ENCODE measurements around the gene MEI1. TPM values are rescaled to one million over a fixed set of nuclear protein-coding genes. Genes with fewer than 3 reads are reported as not detected.

The MEI1 gene
- total RNA-seq, 2 experiments from 2014 or later, result 2.3 to 14.6 TPM

DNA sequence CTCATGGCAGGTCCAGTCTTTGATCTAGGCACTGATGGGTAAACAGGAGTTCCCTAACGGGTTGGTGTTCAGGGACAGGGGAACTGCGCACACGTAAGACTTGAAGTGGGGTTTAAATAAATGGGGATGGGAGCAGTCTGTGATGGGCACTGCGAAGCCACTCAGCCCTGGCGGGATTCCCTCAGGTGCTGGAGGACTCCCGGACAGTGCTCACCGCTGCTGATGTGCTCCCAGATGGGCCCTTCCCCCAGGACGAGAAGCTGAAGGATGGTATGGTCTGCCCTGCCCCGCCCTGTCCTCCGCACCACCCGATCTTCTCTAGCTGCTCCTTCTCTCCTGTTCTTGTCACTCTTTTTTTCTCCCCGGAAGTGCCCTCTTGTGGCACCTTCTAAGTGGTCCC, 110.7 kb downstream of the MEI1 start:
- Histone ChIP-seq H2AFZ (ENCODE audit: low read length) (no peak overlapping the region), H3K4me3 (ENCODE audit: low read depth, low read length, poor library complexity, severe bottlenecking) (no peak overlapping the region), H3K27ac (ENCODE audit: low read depth, low read length, poor library complexity, severe bottlenecking) (no peak overlapping the region), H3K79me2 (ENCODE audit: insufficient read depth, low read depth, low read length) (no peaks in the 10 kb centered on the region; the same call in 1 of the 2 replicates), H3K36me3 (ENCODE audit: insufficient read depth, low read length) (peaks cover 39% of the 10 kb centered on the region; the same call in 1 of the 2 replicates), H3K9me2 (ENCODE audit: insufficient read depth, low read length) (no peaks in the 10 kb centered on the region), H3K4me1 (ENCODE audit: insufficient read depth, low read length, poor library complexity, severe bottlenecking) (peaks cover 9% of the 10 kb centered on the region), H4K20me1 (ENCODE audit: insufficient read depth, low read length) (no peaks in the 10 kb centered on the region), H3K9me3 (ENCODE audit: low read length) (no peaks in the 10 kb centered on the region), H3K4me2 (ENCODE audit: low read length) (no peak overlapping the region)
- intact Hi-C loops (cut with micrococcal nuclease; ENCODE audit: unreplicated experiment), result no loop called here
- TF ChIP-seq EZH2phosphoT487 (IDR thresholded peaks at IDR 0.05; ENCODE audit: borderline replicate concordance, low read depth, low read length), result no peak
- no peak for TF ChIP-seq CTCF (conservative IDR thresholded peaks at IDR 0.05; ENCODE audit: low read length)
- DNase-seq (ENCODE audit: low spot score), result no peak
- CTCF ChIA-PET (ENCODE audit: unreplicated experiment), result no interaction called here
- BruUV-seq (replicated peaks), result no TSS peak
- POLR2A ChIA-PET, result interaction anchor here (0.9 kb wide), 1 partner anchor 9 kb away, joined by 3 read pairs; the partner anchor contains the start of gene CCDC134

- no peak overlapping the region for H2AFZ ChIP-seq (ENCODE audit: low read length)
- H3K4me1 ChIP-seq (ENCODE audit: insufficient read depth, low read length, poor library complexity, severe bottlenecking), result no peaks in the 10 kb centered on the region
- no peaks in the 10 kb centered on the region for H4K20me1 ChIP-seq (ENCODE audit: insufficient read depth, low read length)
- no peaks in the 10 kb centered on the region for H3K9me3 ChIP-seq (ENCODE audit: low read length)
- no peak for TF ChIP-seq EZH2phosphoT487 (IDR thresholded peaks at IDR 0.05; ENCODE audit: borderline replicate concordance, low read depth, low read length)
- H3K4me3 ChIP-seq (ENCODE audit: low read depth, low read length, poor library complexity, severe bottlenecking), result no peak overlapping the region
- no TSS peak for BruUV-seq (replicated peaks)
- H3K27ac ChIP-seq (ENCODE audit: low read depth, low read length, poor library complexity, severe bottlenecking), result no peak overlapping the region
- H3K9me2 ChIP-seq (ENCODE audit: insufficient read depth, low read length), result no peaks in the 10 kb centered on the region
- CTCF ChIA-PET (ENCODE audit: unreplicated experiment), result interaction anchor here (0.5 kb wide), 1 partner anchor 64 kb away, joined by 3 read pairs; no protein-coding TSS in a partner anchor
- peaks cover 48% of the 10 kb centered on the region; the same call in 1 of the 2 replicates for H3K36me3 ChIP-seq (ENCODE audit: insufficient read depth, low read length)
- no peak for DNase-seq (ENCODE audit: low spot score)
- no peak overlapping the region for H3K4me2 ChIP-seq (ENCODE audit: low read length)
- POLR2A ChIA-PET, result interaction anchor here (0.6 kb wide), 1 partner anchor 98 kb away, joined by 3 read pairs; no protein-coding TSS in a partner anchor
- no peaks in the 10 kb centered on the region for H3K79me2 ChIP-seq (ENCODE audit: insufficient read depth, low read depth, low read length)
- intact Hi-C loops (cut with micrococcal nuclease; ENCODE audit: unreplicated experiment), result no loop called here
Measured at GRCh38 chr22:41812805-41813545, 113.7 kb downstream of the MEI1 start.

DNA sequence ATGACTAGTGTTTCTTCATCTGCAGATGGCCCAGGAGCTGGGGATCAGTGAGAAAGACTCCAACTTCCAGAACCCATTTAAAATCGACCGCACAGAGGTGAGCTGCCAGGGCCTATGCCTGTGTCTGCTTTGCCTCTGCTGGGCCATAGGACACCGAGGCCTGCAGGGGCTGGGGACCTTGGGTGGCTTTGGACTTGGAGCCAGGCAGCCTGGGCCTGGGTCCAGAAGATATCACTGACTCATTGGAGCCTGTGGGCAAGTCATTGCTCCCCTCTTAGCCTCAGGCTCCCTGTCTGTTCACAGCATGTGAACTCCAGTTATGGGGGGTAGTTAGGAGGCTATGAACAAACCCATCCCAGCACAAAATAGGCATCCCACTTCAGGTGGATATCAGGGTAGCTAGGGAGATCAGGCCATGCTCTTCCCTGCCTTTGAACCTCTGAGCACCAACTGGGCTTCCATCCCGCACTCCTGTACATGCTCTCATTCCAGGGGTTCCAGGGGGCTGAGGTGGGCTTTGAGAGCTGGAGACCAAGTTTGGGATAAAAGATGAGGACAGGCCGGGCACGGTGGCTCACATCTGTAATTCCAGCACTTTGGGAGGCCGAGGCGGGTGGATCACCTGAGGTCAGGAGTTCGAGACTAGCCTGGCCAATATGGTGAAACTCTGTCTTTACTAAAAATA, 114.6 kb downstream of the MEI1 start:
- no peak overlapping the region for H2AFZ ChIP-seq (ENCODE audit: low read length)
- no peak overlapping the region for H3K4me2 ChIP-seq (ENCODE audit: low read length)
- ChIA-PET CTCF (ENCODE audit: unreplicated experiment) (no interaction called here), POLR2A (no interaction called here)
- H3K9me2 ChIP-seq (ENCODE audit: insufficient read depth, low read length), result no peaks in the 10 kb centered on the region
- no peak overlapping the region for H3K4me3 ChIP-seq (ENCODE audit: low read depth, low read length, poor library complexity, severe bottlenecking)
- no peaks in the 10 kb centered on the region for H3K4me1 ChIP-seq (ENCODE audit: insufficient read depth, low read length, poor library complexity, severe bottlenecking)
- H3K9me3 ChIP-seq (ENCODE audit: low read length), result no peaks in the 10 kb centered on the region
- peaks cover 47% of the 10 kb centered on the region; the same call in 1 of the 2 replicates for H3K36me3 ChIP-seq (ENCODE audit: insufficient read depth, low read length)
- no TSS peak for BruUV-seq (replicated peaks)
- TF ChIP-seq EZH2phosphoT487 (IDR thresholded peaks at IDR 0.05; ENCODE audit: borderline replicate concordance, low read depth, low read length) (no peak), CTCF (conservative IDR thresholded peaks at IDR 0.05; ENCODE audit: low read length) (no peak)
- H3K27ac ChIP-seq (ENCODE audit: low read depth, low read length, poor library complexity, severe bottlenecking), result no peak overlapping the region
- no peak for DNase-seq (ENCODE audit: low spot score)
- H3K79me2 ChIP-seq (ENCODE audit: insufficient read depth, low read depth, low read length), result no peaks in the 10 kb centered on the region
- intact Hi-C loops (cut with micrococcal nuclease; ENCODE audit: unreplicated experiment), result no loop called here
- H4K20me1 ChIP-seq (ENCODE audit: insufficient read depth, low read length), result no peaks in the 10 kb centered on the region

All from OCI-LY7 (cell line).